Neural cell (in vitro differentiated cells): ENCODE data around the gene FAM219A. TPM values are rescaled to one million over a fixed set of nuclear protein-coding genes. Genes with fewer than 3 reads are reported as not detected.
A peak's percentile ranks its signal among the peaks of the same experiment; 100 is the strongest.

ENCODE experiments used
- H2AFZ ChIP-seq: fragments of 200-600, 300-800 bp; sonication (generic), shearing (Covaris generic); 2 replicates; pipeline ENCODE4 v1.6.0; 2014; ENCODE audit warnings: low read depth, mild to moderate bottlenecking, antibody characterized with exemption, low read length, moderate library complexity
- H3F3A ChIP-seq: fragments of 200-600 bp; shearing (Covaris generic); 2 replicates; pipeline ENCODE4 v1.6.1; 2016; ENCODE audit warnings: mild to moderate bottlenecking, moderate library complexity, mixed read lengths, antibody characterized with exemption, low read length; ENCODE audit not compliant: insufficient read depth, poor library complexity, severe bottlenecking
- H3K27ac ChIP-seq: fragments of 200-600, 300-800 bp; sonication (generic), shearing (Covaris generic); 2 replicates; pipeline ENCODE4 v1.5.1; 2014; ENCODE audit warnings: mild to moderate bottlenecking, low read length, moderate library complexity
- H3K27me3 ChIP-seq: fragments of 300-800, 200-600 bp; sonication (generic), shearing (Covaris generic); 2 replicates; pipeline ENCODE4 v1.6.0; 2014; ENCODE audit warnings: mild to moderate bottlenecking, low read depth, low read length, moderate library complexity; ENCODE audit not compliant: insufficient read depth
- H3K36me3 ChIP-seq: fragments of 300-800, 200-600 bp; sonication (generic), shearing (Covaris generic); 2 replicates; pipeline ENCODE4 v1.5.1; 2014; ENCODE audit warnings: mild to moderate bottlenecking, antibody characterized with exemption, low read length, moderate library complexity; ENCODE audit not compliant: insufficient read depth
- H3K4me2 ChIP-seq: fragments of 300-800, 200-600 bp; sonication (generic), shearing (Covaris generic); 2 replicates; pipeline ENCODE4 v1.6.0; 2014; ENCODE audit warnings: mild to moderate bottlenecking, low read length
- H3K4me3 ChIP-seq: fragments of 300-800, 200-600 bp; sonication (generic), shearing (Covaris generic); 2 replicates; pipeline ENCODE4 v1.5.1; 2014; ENCODE audit warnings: mild to moderate bottlenecking, low read length, moderate library complexity
- H3K79me2 ChIP-seq: fragments of 200-600 bp; shearing (Covaris generic); replicated peaks from 2 replicates; pipeline ENCODE4 v1.6.0; 2014; ENCODE audit warnings: mild to moderate bottlenecking, low read length, moderate library complexity; ENCODE audit not compliant: insufficient read depth
- H3K9ac ChIP-seq: fragments of 300-800, 200-600 bp; sonication (generic), shearing (Covaris generic); 2 replicates; pipeline ENCODE4 v1.6.1; 2016; ENCODE audit warnings: mild to moderate bottlenecking, low read length, mixed read lengths
- H3K9me2 ChIP-seq: fragments of 200-600 bp; shearing (Covaris generic); 2 replicates; pipeline ENCODE4 v1.6.1; 2016; ENCODE audit warnings: mild to moderate bottlenecking, low read length, mixed read lengths; ENCODE audit not compliant: insufficient read depth
- H3K9me3 ChIP-seq: fragments of 200-600, 300-800 bp; sonication (generic), shearing (Covaris generic); 2 replicates; pipeline ENCODE4 v1.6.1; 2016; ENCODE audit warnings: mild to moderate bottlenecking, mixed run types, low read length, moderate library complexity, mixed read lengths
- H4K20me1 ChIP-seq: fragments of 200-600 bp; shearing (Covaris generic); 2 replicates; pipeline ENCODE4 v1.6.1; 2016; ENCODE audit warnings: mild to moderate bottlenecking, mixed run types; ENCODE audit not compliant: insufficient read depth
- CTCF ChIP-seq: fragments of 450-650 bp; IDR thresholded peaks from 2 replicates; pipeline ENCODE4 v1.5.1; 2014; ENCODE audit warnings: antibody characterized with exemption, mild to moderate bottlenecking, moderate library complexity; ENCODE audit not compliant: poor library complexity, severe bottlenecking
- EP300 ChIP-seq: fragments of 450-650 bp; conservative IDR thresholded peaks from 2 replicates; pipeline ENCODE4 v1.6.1; 2014; ENCODE audit warnings: antibody characterized with exemption, mild to moderate bottlenecking, moderate library complexity; ENCODE audit not compliant: poor library complexity, severe bottlenecking
- EZH2 ChIP-seq: fragments of 200-600, 300-800 bp; shearing (Covaris generic), sonication (generic); IDR thresholded peaks from 2 replicates; pipeline ENCODE4 v1.6.1; 2014; ENCODE audit warnings: antibody characterized with exemption, low read length, borderline replicate concordance, mild to moderate bottlenecking; ENCODE audit not compliant: insufficient read depth, poor library complexity, severe bottlenecking
- MXI1 ChIP-seq: fragments of 450-650 bp; conservative IDR thresholded peaks from 2 replicates; pipeline ENCODE4 v1.6.1; 2014; ENCODE audit warnings: antibody characterized with exemption, mild to moderate bottlenecking; ENCODE audit not compliant: poor library complexity, severe bottlenecking
- POLR2AphosphoS5 ChIP-seq: IDR thresholded peaks from 2 replicates; pipeline ENCODE4 v1.6.1; 2012
- REST ChIP-seq: IDR thresholded peaks from 2 replicates; pipeline ENCODE4 v1.6.1; 2012; ENCODE audit warnings: borderline replicate concordance
- SMC3 ChIP-seq: fragments of 450-650 bp; conservative IDR thresholded peaks from 2 replicates; pipeline ENCODE4 v1.6.1; 2014; ENCODE audit warnings: antibody characterized with exemption, mild to moderate bottlenecking, moderate library complexity; ENCODE audit not compliant: poor library complexity
- TAF1 ChIP-seq: IDR thresholded peaks from 2 replicates; pipeline ENCODE4 v1.6.1; 2012; ENCODE audit warnings: low read depth
- polyA plus RNA-seq: library from polyadenylated mRNA; depleted of rRNA; stranded (reverse); fragments of >200 nt; gene quantifications from 2 replicates; pipeline ENCODE4 v1.2.3, GENCODE V29; 2014

The FAM219A gene
- polyA plus RNA-seq, 1 donor from 2014 or later: 56.6 TPM

GRCh38 chr9:34376596-34377403, 81.6 kb downstream of the FAM219A start, which contains the start of gene MYORG:
TSS of gene MYORG (minus strand) at chr9:34376898. CDS start at chr9:34372943, 3,955 bp downstream.
- H3K4me3 ChIP-seq: peak within 1 kb of the TSS; percentile 94
- peaks cover 4% of the 10 kb centered on the region for H3K36me3 ChIP-seq
- H3K27me3 ChIP-seq: peaks cover 26% of the 10 kb centered on the region
- peak within 1 kb of the TSS; percentile 72 for H3K9ac ChIP-seq
- H3K9me3 ChIP-seq: peaks cover 7% of the 10 kb centered on the region
- no peaks in the 10 kb centered on the region for H4K20me1 ChIP-seq
- peak within 1 kb of the TSS; percentile 76 for H2AFZ ChIP-seq
- no peaks in the 10 kb centered on the region for H3K79me2 ChIP-seq
- H3F3A ChIP-seq: no peaks in the 10 kb centered on the region
- H3K27ac ChIP-seq: no peak within 1 kb of the TSS
- TF ChIP-seq EZH2: no peak
- peak; percentile 44 for TF ChIP-seq POLR2AphosphoS5
- TF ChIP-seq MXI1: no peak
- peak; percentile 19 for TF ChIP-seq TAF1
- TF ChIP-seq REST: peak; percentile 75
- no peak for TF ChIP-seq SMC3
- peak; percentile 27 for TF ChIP-seq CTCF
- peak; percentile 17 for TF ChIP-seq EP300
- H3K4me2 ChIP-seq: peak within 1 kb of the TSS; percentile 62
- H3K9me2 ChIP-seq: no peaks in the 10 kb centered on the region

GRCh38 chr9:34375901-34376595, 82.3 kb downstream of the FAM219A start:
- Histone ChIP-seq H3K9me2 (no peaks in the 10 kb centered on the region), H3K4me2 (peak overlapping the region; percentile 62), H3K27ac (no peak overlapping the region), H3F3A (no peaks in the 10 kb centered on the region), H3K79me2 (no peaks in the 10 kb centered on the region), H4K20me1 (no peaks in the 10 kb centered on the region), H3K9me3 (peaks cover 8% of the 10 kb centered on the region), H3K27me3 (peaks cover 21% of the 10 kb centered on the region), H2AFZ (peak overlapping the region; percentile 76), H3K36me3 (peaks cover 11% of the 10 kb centered on the region), H3K4me3 (peak overlapping the region; percentile 94), H3K9ac (peak overlapping the region; percentile 72)
- TF ChIP-seq CTCF (peak; percentile 39), POLR2AphosphoS5 (no peak)
